ENCODE data around the gene MSL3B.

MSL3B gene

GRCh38 chr2:233853353-233853752 is 14.8 kb downstream of the MSL3B start:
- DNase-seq (ENCODE audit: low read depth), result no peak

DNA sequence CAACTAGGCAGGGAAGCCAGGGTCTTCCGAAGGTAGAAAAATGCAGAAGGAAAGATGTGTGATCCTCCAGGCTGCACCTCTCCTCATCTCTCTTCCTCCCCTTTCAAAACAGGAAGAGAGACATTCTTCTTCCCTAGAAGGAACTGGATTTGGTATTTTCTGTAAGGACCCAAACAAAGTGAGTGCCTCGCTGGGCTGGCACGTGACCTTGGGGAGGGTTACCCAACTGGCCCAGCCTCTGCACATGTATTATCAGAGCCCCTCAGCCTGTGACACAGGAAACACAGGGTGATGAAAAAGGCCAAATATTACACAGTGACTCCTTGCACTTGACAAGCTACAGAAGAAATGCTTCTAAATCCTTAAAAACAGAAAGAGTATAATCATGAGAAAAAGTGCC is 16.1 kb downstream of the MSL3B start:
- DNase-seq (ENCODE audit: low read depth), result no peak

- no peak for DNase-seq (ENCODE audit: low read depth)
Observed at GRCh38 chr2:233851169-233851568, 17.0 kb downstream of the MSL3B start.

DNA sequence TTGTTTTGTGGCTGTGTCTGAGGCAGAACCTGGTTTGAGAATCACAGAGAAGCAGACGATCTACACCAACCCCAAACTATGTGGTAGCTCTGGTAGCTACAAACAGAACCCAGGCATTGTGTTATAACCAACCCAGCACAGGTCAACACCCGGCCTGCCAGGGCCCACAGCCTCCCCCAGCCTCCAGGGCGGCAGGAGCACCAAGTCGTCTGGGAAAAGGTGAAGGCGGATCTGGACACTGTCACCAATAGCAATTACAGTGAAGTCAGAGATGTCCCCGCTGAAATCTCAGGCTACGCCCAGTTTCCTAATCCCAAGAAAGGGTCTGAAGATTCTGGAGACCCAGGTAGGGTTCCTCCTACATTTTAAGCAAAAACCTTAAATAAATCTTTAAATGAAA is 17.4 kb downstream of the MSL3B start:
- DNase-seq (ENCODE audit: low read depth), result no peak

GRCh38 chr2:233849607-233850271 is 18.4 kb downstream of the MSL3B start:
- no peak for DNase-seq (ENCODE audit: low read depth)

GRCh38 chr2:233848276-233848675 is 19.9 kb downstream of the MSL3B start:
- no peak for DNase-seq (ENCODE audit: low read depth)

DNA sequence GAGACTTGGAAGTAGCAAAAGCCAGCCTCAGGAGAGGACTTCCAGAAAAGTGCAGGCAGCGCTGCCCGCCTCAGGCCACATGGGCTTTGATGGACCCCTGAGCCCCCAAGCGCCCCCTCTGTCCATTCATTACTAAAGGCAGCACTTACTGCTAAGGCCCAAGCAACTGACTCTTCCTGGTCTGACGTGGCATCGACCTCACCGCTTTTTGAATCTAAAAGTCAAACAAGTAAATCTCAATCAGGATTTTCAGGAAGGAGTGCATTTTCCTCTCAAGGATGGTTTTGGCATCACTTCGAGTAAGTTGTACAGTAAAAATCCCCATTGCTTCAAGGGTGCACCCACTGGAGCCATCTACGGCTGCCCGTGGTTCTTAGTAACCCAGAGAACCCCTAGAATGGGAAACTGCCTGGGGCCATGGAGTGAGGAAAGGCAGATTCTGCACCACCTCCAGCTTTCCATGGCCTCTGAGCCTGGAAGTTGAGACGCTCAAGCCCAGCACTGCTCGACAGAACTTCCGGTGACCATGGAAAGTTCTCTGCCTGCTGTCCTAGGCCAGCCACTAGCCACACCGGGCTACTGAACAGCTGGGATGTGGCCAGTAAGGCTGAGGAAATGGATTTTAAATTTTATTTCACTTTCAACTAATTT is 20.8 kb downstream of the MSL3B start:
- no peak for DNase-seq (ENCODE audit: low read depth)

- no peak for DNase-seq (ENCODE audit: low read depth)
Observed at GRCh38 chr2:233846387-233847247, 21.6 kb downstream of the MSL3B start.

DNA sequence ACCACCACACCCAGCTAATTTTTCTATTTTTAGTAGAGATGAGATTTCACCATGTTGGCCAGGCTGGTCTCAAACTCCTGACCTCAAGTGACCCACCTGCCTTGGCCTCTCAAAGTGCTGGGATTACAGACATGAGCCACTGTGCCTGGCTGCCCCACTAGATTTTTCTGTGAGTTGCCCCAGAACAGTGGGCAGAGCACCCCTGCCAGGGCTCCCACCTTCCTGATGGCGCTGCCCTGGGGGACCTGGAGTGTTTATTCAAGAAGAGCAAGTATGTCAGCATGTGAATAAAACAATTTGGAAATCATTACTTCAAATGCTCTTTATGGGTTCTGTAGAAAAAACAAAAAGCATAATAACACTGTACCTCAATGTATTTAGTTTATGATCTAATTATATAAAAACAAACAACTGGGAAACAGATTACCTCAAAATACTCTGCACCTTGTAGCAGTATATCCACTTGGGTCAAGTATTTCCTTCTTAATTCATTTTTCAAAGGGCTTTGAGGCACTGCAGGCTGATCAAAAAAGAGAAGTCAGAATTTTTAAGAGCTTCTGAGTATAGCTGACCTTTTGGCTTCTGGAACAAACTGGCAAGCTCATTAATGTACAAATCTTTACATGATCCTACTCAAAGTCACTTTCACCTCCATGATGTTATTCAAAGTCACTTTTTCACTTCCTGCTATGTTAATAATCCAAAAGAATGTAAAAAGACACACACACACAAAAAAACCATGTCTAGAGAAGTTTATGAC is 22.7 kb downstream of the MSL3B start:
- DNase-seq (ENCODE audit: low read depth), result no peak

DNA sequence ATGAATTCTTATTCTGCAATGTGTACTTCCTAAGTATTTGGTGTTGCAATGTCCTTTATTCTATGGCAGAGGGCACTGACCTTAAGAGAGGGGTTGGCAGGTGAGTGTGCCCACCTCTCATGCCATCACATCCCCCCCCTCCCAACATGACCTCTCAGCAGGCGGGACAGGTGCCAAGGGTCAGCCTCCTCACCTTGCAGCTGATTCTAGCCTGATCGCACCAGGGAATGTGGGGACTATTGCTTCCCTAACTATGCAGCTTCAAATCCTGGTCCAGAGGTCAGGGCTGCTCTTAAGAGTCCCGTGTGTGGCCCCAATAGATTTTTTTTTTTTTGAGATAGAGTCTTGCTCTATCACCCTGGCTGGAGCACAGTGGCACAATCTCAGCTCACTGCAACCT is 23.4 kb downstream of the MSL3B start:
- no peak for DNase-seq (ENCODE audit: low read depth)

DNA sequence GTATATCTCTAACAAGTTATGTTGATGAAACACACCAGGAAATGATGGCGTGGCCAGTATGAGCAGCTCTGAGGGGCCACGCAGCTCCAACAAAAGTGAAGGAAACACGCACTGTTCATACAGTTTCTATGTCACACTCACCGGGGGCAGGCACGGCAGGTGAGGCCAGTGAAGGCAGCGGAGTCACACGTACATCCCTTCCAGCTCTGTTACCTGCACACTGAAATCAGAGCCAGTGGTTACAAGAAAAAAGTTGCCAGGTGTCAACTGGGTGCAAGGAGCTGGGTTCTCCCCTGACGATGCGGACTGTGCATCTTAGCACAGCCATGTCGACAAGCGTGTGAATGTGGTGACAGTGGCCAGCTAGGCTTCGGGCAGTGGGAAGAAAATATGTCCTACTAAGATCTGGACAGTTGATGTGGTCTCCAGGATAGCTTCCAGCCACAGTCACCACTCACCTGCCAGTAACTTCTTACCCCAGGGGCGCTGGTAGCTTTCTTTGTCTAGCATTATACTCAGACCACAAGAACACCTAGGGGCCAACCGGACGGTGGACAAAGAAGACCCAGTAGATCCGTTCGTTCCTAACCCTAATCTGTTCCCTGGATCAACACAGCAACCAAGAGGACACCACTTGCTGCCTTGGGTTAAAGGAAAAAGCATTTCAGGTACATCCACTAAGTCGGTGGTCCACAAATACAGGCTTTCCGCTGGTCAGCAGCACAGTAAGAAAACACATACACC is 23.9 kb downstream of the MSL3B start:
- DNase-seq (ENCODE audit: low read depth), result no peak

GRCh38 chr2:233841183-233841582 is 27.0 kb downstream of the MSL3B start:
- no peak for DNase-seq (ENCODE audit: low read depth)

DNA sequence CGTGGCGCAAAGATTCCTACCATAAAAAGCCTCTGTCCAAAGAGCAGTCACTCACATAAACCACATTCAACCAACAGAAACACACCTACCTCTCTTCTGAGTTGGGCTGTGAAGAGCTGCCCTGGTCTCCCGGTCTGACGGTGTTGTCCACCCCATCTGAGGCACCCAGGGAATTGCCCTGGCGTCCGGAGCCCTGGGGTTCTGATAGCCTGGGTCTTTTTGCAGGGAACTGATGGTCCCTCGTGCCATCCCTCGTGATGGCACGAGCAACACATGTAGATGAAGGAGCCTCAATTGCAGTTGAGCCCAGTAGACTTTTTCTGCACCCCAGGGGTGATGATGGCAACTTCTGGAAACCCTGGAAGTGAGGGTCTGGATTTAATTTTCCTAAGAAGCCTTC is 27.7 kb downstream of the MSL3B start:
- no peak for DNase-seq (ENCODE audit: low read depth)

DNA sequence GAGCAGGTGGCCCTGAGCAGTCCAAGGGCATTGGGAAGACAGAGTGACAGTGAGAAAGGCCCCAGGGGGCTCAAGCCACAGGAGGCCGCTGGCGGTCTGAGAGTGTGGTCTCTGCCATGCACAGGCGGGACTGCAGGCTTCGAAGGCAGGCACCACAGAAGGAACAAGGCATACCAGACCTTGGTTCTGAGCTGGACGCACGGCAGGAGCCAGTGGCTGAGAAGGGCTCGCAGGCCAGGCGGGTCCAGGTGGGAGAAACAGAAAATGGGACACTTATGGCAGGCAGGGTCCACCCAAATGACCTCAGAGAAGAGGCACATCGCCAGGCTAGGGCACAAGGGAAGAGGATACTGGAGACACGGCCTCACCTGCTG is 28.8 kb downstream of the MSL3B start:
- no peak for DNase-seq (ENCODE audit: low read depth)

GRCh38 chr2:233838726-233839446 is 29.3 kb downstream of the MSL3B start:
- no peak for DNase-seq (ENCODE audit: low read depth)

- no peak for DNase-seq (ENCODE audit: low read depth)
Observed at GRCh38 chr2:233838251-233838650, 29.9 kb downstream of the MSL3B start.

DNA sequence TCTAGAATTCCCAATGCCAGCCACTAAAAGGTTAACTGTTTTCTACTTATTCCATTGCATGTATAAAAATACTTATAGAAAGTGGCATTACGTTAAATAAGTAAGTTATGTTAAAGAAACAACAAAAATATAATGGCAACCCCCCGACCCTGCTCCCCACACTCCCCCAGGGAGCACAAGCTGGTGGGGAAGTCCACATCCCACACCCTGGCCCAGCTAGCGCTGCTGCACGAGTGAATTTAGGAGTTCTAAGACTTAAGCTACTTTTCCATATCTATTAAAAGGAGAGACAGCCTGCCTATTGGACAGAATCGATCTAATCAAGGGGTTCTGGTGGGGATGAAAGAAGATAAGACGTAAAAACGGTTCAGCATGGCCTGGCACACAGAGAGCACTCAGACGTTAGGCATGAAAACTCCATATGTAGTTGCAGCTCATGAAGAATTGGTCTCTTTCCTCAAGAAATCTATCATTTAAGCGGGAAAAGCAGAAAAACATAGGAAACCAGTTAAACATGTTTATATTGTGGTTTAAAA is 30.4 kb downstream of the MSL3B start:
- DNase-seq (ENCODE audit: low read depth), result no peak

GRCh38 chr2:233836359-233836758 is 31.8 kb downstream of the MSL3B start:
- DNase-seq (ENCODE audit: low read depth), result no peak

DNA sequence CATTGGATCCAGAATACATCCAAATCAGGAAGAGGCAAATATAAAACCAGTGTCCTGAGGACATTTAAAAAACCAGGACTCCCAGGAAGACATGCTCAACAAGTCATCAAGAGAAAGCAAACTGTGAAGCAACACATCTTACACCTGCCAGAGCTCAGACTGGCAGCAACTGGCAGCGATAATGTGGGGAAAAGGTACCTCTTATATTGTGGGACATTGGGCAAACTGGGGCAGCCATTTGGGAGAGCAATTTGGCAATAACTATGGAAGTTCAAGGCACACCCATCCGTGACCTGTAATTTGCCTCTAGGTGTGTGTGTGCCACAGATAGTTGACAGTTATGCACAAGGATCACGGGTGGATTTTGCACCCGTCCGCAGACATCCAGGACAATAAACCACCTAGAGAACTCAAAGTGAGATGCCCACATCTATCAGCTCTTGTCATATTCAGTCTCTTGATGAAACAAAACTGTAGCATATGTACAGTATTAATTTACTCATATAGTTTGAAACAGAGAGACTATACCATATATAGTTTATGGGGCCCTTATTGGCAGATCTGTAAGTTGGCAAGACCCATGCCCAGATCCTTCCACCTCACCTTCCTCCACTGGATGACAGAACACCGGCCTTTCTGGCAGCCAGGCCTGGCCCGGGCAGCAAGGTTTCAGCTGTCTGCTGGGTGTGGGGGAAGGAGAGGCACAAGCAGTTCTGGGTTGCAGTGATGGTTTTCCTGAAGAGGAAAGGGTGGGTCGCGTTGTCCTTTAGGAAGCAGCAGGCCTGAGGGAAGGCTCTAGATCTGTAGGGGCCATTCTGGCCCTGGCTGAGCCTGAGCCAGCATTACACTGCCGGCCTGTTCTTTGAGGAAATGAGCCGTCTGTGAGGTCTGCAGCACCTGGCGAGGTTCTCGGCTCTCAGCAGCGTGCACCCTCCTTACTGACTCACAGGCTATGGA is 32.7 kb downstream of the MSL3B start:
- no peak for DNase-seq (ENCODE audit: low read depth)

Data from T follicular helper cell (primary cell).